HepG2 (cell line): ENCODE measurements around the gene GALR2. TPM values are rescaled to one million over a fixed set of nuclear protein-coding genes. Genes with fewer than 3 reads are reported as not detected.

Experiments
- CEBPB ChIP-seq: IDR thresholded peaks from 2 replicates; pipeline ENCODE4 v1.6.1; 2011; ENCODE audit warnings: low read depth, low read length, improper control_type of control experiment, borderline replicate concordance
- JUND ChIP-seq: sonication (generic); formaldehyde crosslinking; IDR thresholded peaks from 2 replicates; pipeline ENCODE4 v1.8.0; 2022; ENCODE audit warnings: mild to moderate bottlenecking, missing genetic modification reagents
- SMAD9 ChIP-seq: sonication (generic); formaldehyde crosslinking; IDR thresholded peaks from 2 replicates; pipeline ENCODE4 v1.5.1; 2020; ENCODE audit warnings: mild to moderate bottlenecking, missing genetic modification reagents
- ZNF337 ChIP-seq: sonication (generic); formaldehyde crosslinking; IDR thresholded peaks from 2 replicates; pipeline ENCODE4 v1.5.1; 2020; ENCODE audit warnings: missing genetic modification reagents, low read depth, mild to moderate bottlenecking, borderline replicate concordance
- ZNF883 ChIP-seq: sonication (generic); formaldehyde crosslinking; IDR thresholded peaks from 2 replicates; pipeline ENCODE4 v1.5.1; 2020; ENCODE audit warnings: mild to moderate bottlenecking, missing genetic modification reagents; ENCODE audit errors: not compliant biosample characterization
- ZNF891 ChIP-seq: sonication (generic); formaldehyde crosslinking; IDR thresholded peaks from 2 replicates; pipeline ENCODE4 v1.5.0; 2020; ENCODE audit warnings: mild to moderate bottlenecking, missing genetic modification reagents
- polyA plus RNA-seq, 8 experiments: library from polyadenylated mRNA; depleted of rRNA in 3 of 8; stranded (reverse) in 7 of 8; unstranded in 1 of 8; fragments of >200 nt; fragmentation: Illumina TruSeq in 4 of 8; extraction: Trizol in 4 of 8; gene quantifications; 2 replicates each; pipeline versions ENCODE4 v1.2.1 to v1.2.3, GENCODE V29; 2011 to 2016; ENCODE audit warnings: low read depth in 4 of 8, missing spikeins in 1 of 8, mixed read lengths in 1 of 8; ENCODE audit not compliant: insufficient read depth in 1 of 8
- total RNA-seq, 5 experiments: library from RNA; depleted of rRNA; stranded (reverse); fragments of >200 nt; fragmentation: Illumina TruSeq; extraction: Trizol; gene quantifications; 2 replicates each; pipeline ENCODE4 v1.2.3, GENCODE V29; 2016; ENCODE audit warnings: low read depth in 1 of 5
- TF ChIP-seq, protein P1 (sequence below), 2 experiments: fragments of 450-650 bp in 1 of 2; sonication (generic) in 1 of 2; formaldehyde crosslinking; IDR thresholded peaks; 2 replicates each; pipeline versions ENCODE4 v1.5.0 to v1.8.0; 2020 to 2022; ENCODE audit warnings: mild to moderate bottlenecking in 1 of 2, missing genetic modification reagents in 1 of 2
- TF ChIP-seq, protein P2 (sequence below): IDR thresholded peaks from 2 replicates; pipeline ENCODE4 v1.6.1; 2018; ENCODE audit warnings: missing genetic modification reagents
- TF ChIP-seq, protein P3 (sequence below): sonication (generic); formaldehyde crosslinking; IDR thresholded peaks from 2 replicates; pipeline ENCODE4 v1.5.0; 2020; ENCODE audit warnings: missing genetic modification reagents, mild to moderate bottlenecking, borderline replicate concordance
- TF ChIP-seq, protein P4 (sequence below): sonication (generic); formaldehyde crosslinking; IDR thresholded peaks from one replicate; pipeline ENCODE4 v1.5.1; 2020; ENCODE audit warnings: mild to moderate bottlenecking, missing genetic modification reagents; ENCODE audit errors: not compliant biosample characterization
- TF ChIP-seq, protein P5 (sequence below): sonication (generic); formaldehyde crosslinking; IDR thresholded peaks from 2 replicates; pipeline ENCODE4 v1.5.1; 2020; ENCODE audit warnings: mild to moderate bottlenecking, moderate library complexity, missing genetic modification reagents
- TF ChIP-seq, protein P6 (sequence below): sonication (generic); formaldehyde crosslinking; IDR thresholded peaks from 2 replicates; pipeline ENCODE4 v1.5.1; 2020; ENCODE audit warnings: missing genetic modification reagents, mild to moderate bottlenecking, borderline replicate concordance

Gene GALR2
- total and polyA plus RNA-seq, 2 of the 13 experiments (the other 11 are each of a cell fraction or from before 2014, with no cell fraction given) = 0.48 to 0.58 TPM

DNA sequence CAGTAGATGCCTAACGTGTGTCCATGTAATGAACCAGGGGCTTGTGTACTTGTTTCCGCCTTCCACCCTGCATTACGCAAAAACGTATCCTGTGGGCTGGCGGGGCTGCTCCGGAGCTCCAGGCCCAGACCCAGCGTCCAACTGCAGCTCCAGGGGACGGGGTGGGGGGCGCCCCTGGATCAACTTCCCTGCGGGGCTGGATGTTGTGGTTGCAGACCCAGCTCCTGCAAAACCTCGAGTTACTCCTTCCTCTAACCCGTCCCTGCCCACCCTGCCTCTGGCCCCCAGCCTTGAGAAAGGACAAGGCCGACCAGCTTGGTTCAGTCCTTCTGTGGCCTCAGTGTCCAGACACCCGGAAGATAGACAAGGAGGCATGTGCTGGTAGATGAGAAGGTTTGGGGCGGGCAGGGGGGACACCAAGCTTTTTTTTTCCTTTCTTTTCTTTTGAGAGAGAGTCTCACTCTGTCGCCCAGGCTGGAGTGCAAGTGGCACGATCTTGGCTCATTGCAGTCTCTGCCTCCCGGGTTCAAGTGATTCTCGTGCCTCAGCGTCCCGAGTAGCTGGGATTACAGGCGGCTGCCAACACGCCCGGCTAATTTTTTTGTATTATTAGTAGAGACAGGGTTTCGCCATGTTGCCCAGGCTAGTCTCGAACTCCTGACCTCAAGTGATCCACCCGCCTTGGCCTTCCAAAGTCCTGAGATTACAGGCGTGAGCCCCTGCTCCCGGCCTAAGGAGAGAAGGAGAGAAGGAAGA lies 29.7 kb downstream of the GALR2 start (continued):
- TF ChIP-seq, protein P1, sequence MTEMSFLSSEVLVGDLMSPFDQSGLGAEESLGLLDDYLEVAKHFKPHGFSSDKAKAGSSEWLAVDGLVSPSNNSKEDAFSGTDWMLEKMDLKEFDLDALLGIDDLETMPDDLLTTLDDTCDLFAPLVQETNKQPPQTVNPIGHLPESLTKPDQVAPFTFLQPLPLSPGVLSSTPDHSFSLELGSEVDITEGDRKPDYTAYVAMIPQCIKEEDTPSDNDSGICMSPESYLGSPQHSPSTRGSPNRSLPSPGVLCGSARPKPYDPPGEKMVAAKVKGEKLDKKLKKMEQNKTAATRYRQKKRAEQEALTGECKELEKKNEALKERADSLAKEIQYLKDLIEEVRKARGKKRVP (CRISPR knock-in tag; IDR thresholded peaks at IDR 0.05) = 0 out of 4 replicates have a peak, but pooled peaks of 1 of the 2 experiments have one; percentile 22
- TF ChIP-seq, protein P2, sequence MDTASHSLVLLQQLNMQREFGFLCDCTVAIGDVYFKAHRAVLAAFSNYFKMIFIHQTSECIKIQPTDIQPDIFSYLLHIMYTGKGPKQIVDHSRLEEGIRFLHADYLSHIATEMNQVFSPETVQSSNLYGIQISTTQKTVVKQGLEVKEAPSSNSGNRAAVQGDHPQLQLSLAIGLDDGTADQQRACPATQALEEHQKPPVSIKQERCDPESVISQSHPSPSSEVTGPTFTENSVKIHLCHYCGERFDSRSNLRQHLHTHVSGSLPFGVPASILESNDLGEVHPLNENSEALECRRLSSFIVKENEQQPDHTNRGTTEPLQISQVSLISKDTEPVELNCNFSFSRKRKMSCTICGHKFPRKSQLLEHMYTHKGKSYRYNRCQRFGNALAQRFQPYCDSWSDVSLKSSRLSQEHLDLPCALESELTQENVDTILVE = no peak
- TF ChIP-seq, protein P3, sequence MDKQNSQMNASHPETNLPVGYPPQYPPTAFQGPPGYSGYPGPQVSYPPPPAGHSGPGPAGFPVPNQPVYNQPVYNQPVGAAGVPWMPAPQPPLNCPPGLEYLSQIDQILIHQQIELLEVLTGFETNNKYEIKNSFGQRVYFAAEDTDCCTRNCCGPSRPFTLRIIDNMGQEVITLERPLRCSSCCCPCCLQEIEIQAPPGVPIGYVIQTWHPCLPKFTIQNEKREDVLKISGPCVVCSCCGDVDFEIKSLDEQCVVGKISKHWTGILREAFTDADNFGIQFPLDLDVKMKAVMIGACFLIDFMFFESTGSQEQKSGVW (CRISPR knock-in tag) = no peak
- TF ChIP-seq SMAD9 = peak; percentile 85; the same call in 1 of the 2 replicates
- peak; percentile 75 for TF ChIP-seq ZNF883 (CRISPR knock-in tag)
- 0 out of 2 replicates have a peak, but pooled peaks have one; percentile 73 for TF ChIP-seq ZNF337 (CRISPR knock-in tag)
- TF ChIP-seq, protein P4, sequence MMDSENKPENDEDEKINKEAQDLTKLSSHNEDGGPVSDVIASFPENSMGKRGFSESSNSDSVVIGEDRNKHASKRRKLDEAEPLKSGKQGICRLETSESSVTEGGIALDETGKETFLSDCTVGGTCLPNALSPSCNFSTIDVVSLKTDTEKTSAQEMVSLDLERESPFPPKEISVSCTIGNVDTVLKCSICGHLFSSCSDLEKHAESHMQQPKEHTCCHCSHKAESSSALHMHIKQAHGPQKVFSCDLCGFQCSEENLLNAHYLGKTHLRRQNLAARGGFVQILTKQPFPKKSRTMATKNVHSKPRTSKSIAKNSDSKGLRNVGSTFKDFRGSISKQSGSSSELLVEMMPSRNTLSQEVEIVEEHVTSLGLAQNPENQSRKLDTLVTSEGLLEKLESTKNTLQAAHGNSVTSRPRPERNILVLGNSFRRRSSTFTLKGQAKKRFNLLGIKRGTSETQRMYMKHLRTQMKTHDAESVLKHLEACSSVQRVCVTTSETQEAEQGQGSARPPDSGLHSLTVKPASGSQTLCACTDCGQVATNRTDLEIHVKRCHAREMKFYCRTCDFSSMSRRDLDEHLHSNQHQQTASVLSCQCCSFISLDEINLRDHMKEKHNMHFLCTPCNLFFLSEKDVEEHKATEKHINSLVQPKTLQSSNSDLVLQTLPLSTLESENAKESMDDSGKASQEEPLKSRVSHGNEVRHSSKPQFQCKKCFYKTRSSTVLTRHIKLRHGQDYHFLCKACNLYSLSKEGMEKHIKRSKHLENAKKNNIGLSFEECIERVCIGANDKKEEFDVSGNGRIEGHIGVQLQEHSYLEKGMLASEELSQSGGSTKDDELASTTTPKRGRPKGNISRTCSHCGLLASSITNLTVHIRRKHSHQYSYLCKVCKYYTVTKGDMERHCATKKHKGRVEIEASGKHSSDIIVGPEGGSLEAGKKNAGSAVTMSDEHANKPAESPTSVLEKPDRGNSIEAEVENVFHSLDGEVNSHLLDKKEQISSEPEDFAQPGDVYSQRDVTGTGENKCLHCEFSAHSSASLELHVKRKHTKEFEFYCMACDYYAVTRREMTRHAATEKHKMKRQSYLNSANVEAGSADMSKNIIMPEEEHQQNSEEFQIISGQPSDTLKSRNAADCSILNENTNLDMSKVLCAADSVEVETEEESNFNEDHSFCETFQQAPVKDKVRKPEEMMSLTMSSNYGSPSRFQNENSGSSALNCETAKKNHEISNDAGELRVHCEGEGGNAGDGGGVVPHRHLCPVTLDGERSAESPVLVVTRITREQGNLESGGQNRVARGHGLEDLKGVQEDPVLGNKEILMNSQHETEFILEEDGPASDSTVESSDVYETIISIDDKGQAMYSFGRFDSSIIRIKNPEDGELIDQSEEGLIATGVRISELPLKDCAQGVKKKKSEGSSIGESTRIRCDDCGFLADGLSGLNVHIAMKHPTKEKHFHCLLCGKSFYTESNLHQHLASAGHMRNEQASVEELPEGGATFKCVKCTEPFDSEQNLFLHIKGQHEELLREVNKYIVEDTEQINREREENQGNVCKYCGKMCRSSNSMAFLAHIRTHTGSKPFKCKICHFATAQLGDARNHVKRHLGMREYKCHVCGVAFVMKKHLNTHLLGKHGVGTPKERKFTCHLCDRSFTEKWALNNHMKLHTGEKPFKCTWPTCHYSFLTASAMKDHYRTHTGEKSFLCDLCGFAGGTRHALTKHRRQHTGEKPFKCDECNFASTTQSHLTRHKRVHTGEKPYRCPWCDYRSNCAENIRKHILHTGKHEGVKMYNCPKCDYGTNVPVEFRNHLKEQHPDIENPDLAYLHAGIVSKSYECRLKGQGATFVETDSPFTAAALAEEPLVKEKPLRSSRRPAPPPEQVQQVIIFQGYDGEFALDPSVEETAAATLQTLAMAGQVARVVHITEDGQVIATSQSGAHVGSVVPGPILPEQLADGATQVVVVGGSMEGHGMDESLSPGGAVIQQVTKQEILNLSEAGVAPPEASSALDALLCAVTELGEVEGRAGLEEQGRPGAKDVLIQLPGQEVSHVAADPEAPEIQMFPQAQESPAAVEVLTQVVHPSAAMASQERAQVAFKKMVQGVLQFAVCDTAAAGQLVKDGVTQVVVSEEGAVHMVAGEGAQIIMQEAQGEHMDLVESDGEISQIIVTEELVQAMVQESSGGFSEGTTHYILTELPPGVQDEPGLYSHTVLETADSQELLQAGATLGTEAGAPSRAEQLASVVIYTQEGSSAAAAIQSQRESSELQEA = peak; percentile 19
- TF ChIP-seq ZNF891 = 0 out of 2 replicates have a peak, but pooled peaks have one; percentile 2
- TF ChIP-seq, protein P5, sequence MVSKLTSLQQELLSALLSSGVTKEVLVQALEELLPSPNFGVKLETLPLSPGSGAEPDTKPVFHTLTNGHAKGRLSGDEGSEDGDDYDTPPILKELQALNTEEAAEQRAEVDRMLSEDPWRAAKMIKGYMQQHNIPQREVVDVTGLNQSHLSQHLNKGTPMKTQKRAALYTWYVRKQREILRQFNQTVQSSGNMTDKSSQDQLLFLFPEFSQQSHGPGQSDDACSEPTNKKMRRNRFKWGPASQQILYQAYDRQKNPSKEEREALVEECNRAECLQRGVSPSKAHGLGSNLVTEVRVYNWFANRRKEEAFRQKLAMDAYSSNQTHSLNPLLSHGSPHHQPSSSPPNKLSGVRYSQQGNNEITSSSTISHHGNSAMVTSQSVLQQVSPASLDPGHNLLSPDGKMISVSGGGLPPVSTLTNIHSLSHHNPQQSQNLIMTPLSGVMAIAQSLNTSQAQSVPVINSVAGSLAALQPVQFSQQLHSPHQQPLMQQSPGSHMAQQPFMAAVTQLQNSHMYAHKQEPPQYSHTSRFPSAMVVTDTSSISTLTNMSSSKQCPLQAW (CRISPR knock-in tag) = peak; percentile 53; the same call in 1 of the 2 replicates
- TF ChIP-seq, protein P6, sequence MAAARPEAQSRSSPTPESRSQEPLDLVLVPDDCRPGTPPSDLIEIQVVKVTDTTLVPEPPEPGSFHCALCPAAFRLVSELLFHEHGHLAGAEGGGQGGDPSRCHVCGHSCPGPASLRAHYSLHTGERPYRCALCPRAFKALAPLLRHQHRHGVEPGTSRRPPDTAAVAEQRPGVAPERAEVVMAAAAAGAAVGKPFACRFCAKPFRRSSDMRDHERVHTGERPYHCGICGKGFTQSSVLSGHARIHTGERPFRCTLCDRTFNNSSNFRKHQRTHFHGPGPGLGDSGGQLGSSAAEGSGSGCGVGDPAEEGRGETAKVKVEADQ (CRISPR knock-in tag) = 0 out of 2 replicates have a peak, but pooled peaks have one; percentile 9
- peak; percentile 56; the same call in 1 of the 2 replicates for TF ChIP-seq CEBPB
- peak; percentile 20; the same call in 1 of the 2 replicates for TF ChIP-seq JUND (CRISPR knock-in tag)
